Left hindlimb (tissue), 1 donor: ENCODE results near the gene LTV1.
"Not testable (repeated sequence)": the region's sequence is repeated elsewhere in the genome, so short reads cannot be mapped to it uniquely, and the experiment has no call there.

Experiments used
- DNase-seq: peaks from one replicate; pipeline ENCODE4 v3.0.0-alpha.2; 2018

The LTV1 gene, protein sequence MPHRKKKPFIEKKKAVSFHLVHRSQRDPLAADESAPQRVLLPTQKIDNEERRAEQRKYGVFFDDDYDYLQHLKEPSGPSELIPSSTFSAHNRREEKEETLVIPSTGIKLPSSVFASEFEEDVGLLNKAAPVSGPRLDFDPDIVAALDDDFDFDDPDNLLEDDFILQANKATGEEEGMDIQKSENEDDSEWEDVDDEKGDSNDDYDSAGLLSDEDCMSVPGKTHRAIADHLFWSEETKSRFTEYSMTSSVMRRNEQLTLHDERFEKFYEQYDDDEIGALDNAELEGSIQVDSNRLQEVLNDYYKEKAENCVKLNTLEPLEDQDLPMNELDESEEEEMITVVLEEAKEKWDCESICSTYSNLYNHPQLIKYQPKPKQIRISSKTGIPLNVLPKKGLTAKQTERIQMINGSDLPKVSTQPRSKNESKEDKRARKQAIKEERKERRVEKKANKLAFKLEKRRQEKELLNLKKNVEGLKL

DNA sequence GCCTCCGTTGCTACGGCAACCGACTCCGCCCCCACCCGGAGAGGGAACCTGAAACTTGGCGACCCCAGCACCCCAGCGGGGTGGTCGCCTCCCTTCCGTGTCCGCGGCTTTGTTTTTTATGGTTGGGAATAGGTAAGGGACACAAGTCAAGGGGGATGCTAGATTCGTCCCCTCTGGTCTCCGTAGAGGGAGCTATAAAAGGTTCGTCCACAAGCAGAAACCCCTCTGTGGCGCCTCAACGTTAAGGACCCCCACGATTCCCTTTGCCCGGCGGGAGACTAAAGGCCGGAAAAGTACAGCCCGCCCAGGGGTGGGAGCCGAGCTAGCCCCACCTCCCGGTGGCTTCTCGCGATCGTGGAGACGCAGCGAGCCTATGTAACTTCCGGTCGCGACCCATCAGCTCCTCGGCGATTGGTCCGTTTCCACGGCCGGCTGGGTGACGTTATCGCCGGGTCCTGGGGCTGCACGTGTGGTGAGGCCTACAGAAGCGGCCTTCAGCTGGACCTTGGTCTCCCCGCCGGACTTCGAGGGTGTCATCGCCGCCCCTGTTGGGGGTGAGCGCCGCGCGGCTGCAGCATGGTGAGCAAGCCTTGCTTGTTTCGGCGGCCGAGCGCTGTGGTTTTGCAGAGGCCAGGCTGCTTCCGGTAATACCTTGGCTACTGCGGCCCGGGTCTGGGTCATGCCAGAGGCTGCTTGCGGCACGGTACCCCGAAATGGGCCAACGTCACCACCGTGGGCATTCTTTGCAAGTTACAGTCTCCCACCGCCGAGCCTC, at the start of gene LTV1:
Gene LTV1, plus strand, starts transcription at position 437 of the 775 bp plus-strand sequence. Its CDS starts 140 bp downstream, at position 577.
- DNase-seq, result peak; percentile 98

- DNase-seq, result not testable (repeated sequence)
Observed at GRCh38 chr6:143796551-143796950, 46.6 kb upstream of the LTV1 start.

DNA sequence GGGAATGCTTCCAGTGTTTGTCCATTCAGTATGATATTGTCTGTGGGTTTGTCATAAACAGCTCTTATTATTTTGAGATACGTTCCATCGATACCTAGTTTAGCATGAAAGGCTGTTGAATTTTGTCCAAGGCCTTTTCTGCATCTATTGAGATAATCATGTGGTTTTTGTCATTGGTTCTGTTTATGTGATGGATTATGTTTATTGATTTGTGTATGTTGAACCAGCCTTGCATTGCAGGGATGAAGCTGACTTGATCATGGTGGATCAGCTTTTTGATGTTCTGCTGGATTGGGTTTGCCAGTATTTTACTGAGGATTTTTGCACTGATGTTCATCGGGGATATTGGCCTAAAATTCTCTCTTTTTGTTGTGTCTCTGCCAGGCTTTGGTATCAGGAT, 44.7 kb upstream of the LTV1 start:
- DNase-seq, result not testable (repeated sequence)

- DNase-seq, result no peak
Observed at GRCh38 chr6:143802833-143803565, 40.1 kb upstream of the LTV1 start.

DNA sequence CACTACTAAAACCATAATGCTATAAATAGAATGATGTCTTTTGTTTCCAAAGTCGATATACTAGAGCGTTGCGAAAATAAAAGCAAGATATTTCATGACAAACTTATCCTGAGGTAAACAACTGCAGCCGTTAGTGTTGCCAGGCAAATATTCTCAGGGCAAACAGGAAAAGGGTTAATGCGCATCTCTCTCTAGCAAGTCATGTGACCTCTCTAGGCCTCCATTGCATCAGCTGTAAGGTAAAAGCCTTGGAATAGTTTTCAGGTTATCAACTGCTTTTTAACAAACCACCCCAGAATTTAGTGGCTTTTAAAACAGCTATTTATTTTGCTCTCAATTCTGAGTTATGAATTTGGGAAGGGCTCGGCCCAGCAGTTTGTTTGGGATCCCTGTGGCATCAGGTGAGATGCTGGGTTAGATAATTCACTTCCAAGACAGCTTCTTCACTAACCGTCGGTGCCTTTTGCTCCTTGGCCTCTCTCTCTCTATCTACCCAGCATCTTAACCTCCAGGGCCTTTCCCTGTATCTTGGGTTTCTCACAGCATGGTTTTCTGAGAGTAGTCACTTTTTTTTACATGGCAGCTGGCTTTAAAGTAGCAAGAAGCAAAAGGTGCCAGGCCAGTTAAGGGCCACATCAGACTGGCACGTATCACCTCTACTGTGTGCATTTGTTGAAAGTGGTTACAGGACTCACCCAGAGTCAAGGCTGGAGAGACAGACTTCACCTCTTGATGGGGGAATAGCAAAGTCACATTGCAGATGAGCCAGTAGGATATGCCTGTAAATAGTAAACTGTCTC, 39.2 kb upstream of the LTV1 start:
- DNase-seq, result no peak

DNA sequence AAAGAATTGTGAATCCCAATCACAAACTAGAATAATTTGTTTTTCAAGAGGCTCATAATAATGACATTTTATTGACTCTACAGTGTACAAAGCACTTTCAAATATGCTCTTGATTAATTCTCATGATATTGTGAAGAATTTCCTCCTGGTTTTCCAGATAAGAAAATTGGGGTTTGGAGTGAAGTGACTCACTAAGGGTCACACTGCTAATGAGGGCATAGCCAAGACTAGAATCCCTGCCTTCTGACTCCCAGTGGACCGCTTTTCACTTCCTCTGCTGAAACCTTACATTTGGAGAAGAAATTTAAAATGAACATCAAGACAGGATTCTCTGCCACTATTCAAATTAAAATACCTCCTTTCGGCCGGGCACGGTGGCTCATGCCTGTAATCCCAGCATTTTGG, 38.3 kb upstream of the LTV1 start:
- DNase-seq, result no peak

- DNase-seq, result peak; percentile 67
Observed at GRCh38 chr6:143806282-143807102, 36.6 kb upstream of the LTV1 start.

GRCh38 chr6:143807103-143807772, 35.9 kb upstream of the LTV1 start:
- DNase-seq, result no peak

GRCh38 chr6:143810745-143811144, 32.4 kb upstream of the LTV1 start:
- no peak for DNase-seq

GRCh38 chr6:143811501-143812157, 31.5 kb upstream of the LTV1 start:
- DNase-seq, result no peak

DNA sequence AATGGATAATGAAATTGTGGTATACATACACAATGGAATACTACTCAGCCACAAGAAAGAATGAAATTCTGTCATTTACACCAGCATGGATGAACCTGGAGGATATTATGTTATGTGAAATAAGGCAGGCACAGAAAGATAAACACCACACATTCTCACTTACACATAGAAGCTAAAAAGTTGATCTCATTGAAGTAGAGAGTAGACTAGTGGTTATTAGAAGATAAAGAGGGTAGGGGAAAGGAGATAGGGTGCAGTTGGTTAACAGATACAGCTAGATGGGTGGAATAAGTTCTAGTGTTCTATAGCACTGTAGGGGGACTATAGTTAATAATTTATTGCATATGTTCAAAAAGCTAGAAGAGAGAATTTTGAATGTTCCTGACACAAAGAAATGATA, 25.5 kb upstream of the LTV1 start:
- no peak for DNase-seq

DNA sequence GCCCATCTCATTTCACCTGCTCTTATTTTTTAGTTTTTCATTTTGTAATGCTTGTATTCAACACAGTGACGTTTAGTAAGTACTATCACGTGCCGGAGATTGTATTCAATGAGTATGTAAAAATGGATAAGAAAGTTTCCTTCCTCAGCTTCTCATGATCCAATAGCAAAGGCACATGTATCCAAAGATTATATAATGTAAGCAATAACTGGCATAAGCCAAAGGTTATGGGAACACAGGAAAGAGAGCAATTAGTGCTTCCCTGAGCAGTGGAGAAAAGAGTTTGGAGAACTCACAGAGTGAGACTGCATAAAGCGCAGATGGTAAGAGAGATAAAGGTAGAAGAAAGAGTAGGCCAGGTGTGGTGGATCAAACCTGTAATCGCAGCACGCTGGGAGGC, 21.8 kb upstream of the LTV1 start:
- no peak for DNase-seq

DNA sequence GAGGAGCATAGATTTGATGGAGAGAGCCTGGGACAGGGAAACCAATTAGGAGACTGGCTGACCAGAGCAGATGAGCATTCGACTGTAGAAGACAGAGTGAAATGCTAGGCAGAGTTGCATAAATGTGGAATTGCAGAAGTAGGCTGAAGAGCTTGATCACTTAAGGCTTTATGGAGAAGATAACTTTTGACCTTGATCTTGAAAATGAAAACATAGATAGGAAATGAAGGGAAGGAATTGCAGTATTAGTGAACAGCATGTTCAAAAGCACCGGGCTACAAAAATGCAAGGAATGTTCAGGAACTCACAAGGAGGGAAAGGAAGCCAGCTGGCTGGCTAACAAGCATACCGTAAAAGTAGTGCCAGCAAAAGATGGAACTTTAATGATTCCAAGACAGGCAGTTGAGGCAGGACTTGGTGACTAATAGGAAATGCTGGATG, 20.5 kb upstream of the LTV1 start:
- no peak for DNase-seq

- DNase-seq, result no peak
Observed at GRCh38 chr6:143823548-143823947, 19.6 kb upstream of the LTV1 start.

DNA sequence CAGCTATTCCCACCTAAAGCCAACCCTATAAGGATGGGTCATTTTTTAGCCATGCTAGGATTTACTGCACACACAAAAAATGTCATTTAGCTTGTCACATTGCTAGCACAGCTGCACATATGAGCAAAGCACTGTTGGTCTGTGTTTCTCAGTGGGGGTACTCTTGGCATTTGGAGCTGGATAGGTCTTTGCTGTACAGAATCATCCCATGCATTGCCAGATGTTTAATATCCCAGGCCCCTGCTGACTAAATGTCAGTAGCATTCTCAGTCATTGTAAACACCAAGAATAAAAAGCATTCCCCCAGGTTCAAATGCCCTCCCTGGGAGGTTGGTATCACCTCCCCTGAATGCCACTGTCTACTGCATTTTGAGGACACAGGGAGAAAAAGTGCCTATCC, 14.6 kb upstream of the LTV1 start:
- DNase-seq, result no peak

- DNase-seq, result no peak
Observed at GRCh38 chr6:143836150-143836549, 7.0 kb upstream of the LTV1 start.

GRCh38 chr6:143838395-143838794, 4.7 kb upstream of the LTV1 start:
- DNase-seq, result no peak

- peak; percentile 42 for DNase-seq
Observed at GRCh38 chr6:143839196-143839595, 3.9 kb upstream of the LTV1 start.

GRCh38 chr6:143840595-143841265, 2.4 kb upstream of the LTV1 start:
- no peak for DNase-seq

DNA sequence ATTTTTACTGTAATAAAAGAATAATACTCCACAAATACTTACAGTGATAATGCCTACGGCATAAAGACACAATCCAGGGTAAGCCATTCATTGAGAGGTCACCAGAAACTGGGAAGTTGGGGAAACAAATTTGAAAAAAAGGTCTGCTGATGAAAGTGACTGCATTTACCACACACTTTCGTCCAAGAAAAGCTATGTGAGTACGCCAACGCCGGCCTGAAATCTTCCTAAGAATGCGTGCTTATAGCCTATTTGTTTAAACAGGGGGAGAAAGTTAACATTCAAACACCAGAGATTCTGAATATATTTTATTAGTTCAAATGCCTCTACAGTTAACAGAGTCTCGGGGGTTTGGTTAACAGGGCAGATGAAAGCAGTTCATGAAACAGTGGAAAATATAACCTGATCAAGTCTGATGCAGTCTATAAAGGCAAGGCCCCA, 657 bp upstream of the LTV1 start:
- no peak for DNase-seq
